Measurements from ENCODE around the gene GRB7. TPM values are rescaled to one million over a fixed set of nuclear protein-coding genes. Genes with fewer than 3 reads are reported as not detected.

Gene GRB7
- total RNA-seq, 1 donor from 2014 or later, result 1.6 TPM

- no peaks in the 10 kb centered on the region for H3K36me3 ChIP-seq
- no peaks in the 10 kb centered on the region for H3K9me3 ChIP-seq
- H3K4me1 ChIP-seq, result peaks cover 3 to 17% of the 10 kb centered on the region in 2 donors
- no peak overlapping the region for H3K27ac ChIP-seq
- intact Hi-C loops (cut with DNase I), result loop anchor here (1.0 to 5.0 kb wide), 3 partner anchors 15 to 290 kb away; partner anchors contain the start of genes CDK12, GRB7 and STARD3
- TF ChIP-seq CTCF (IDR thresholded peaks at IDR 0.05), result no peak
- H3K27me3 ChIP-seq, result no peaks in the 10 kb centered on the region
- DNase-seq (ENCODE audit: low spot score in 2 of 2), result no peak
- no peak overlapping the region for H3K4me3 ChIP-seq
Measured at GRCh38 chr17:39752241-39752881, 14.6 kb downstream of the GRB7 start.

GRCh38 chr17:39753514-39754160 lies 15.9 kb downstream of the GRB7 start:
- no peak for DNase-seq (ENCODE audit: low spot score in 2 of 2)
- Histone ChIP-seq H3K4me3 (peak overlapping the region; percentile 74 to 80), H3K27me3 (no peaks in the 10 kb centered on the region), H3K36me3 (no peaks in the 10 kb centered on the region), H3K4me1 (peaks cover 3 to 17% of the 10 kb centered on the region in 2 donors), H3K9me3 (no peaks in the 10 kb centered on the region), H3K27ac (peak overlapping the region; percentile 87 to 90)
- no peak for TF ChIP-seq CTCF (IDR thresholded peaks at IDR 0.05)
- intact Hi-C loops (cut with DNase I), result loop anchor here (1.0 to 5.0 kb wide), 5 partner anchors 23 to 291 kb away; partner anchors contain the start of genes CDK12, MIEN1, PGAP3 and STARD3

- TF ChIP-seq CTCF (IDR thresholded peaks at IDR 0.05), result peak; percentile 88 to 99 (median 99)
- Histone ChIP-seq H3K36me3 (no peaks in the 10 kb centered on the region), H3K27me3 (no peaks in the 10 kb centered on the region), H3K27ac (peak overlapping the region; percentile 87 to 90), H3K4me3 (peak overlapping the region; percentile 74 to 80), H3K9me3 (no peaks in the 10 kb centered on the region), H3K4me1 (peaks cover 3 to 17% of the 10 kb centered on the region in 2 donors)
- intact Hi-C loops (cut with DNase I), result loop anchor here (1.0 to 5.0 kb wide), 5 partner anchors 24 to 292 kb away; partner anchors contain the start of genes CDK12, MIEN1, PGAP3 and STARD3
- DNase-seq (ENCODE audit: low spot score in 2 of 2), result peak; percentile 73 to 96
Measured at GRCh38 chr17:39754161-39754957, 16.6 kb downstream of the GRB7 start.

GRCh38 chr17:39754958-39755553 lies 17.3 kb downstream of the GRB7 start:
- peak overlapping the region; percentile 74 to 80 for H3K4me3 ChIP-seq
- intact Hi-C loops (cut with DNase I), result loop anchor here (1.0 to 5.0 kb wide), 5 partner anchors 25 to 293 kb away; partner anchors contain the start of genes CDK12, MIEN1, PGAP3 and STARD3
- no peaks in the 10 kb centered on the region for H3K9me3 ChIP-seq
- no peak for TF ChIP-seq CTCF (IDR thresholded peaks at IDR 0.05)
- H3K36me3 ChIP-seq, result no peaks in the 10 kb centered on the region
- H3K4me1 ChIP-seq, result peaks cover 3 to 16% of the 10 kb centered on the region in 2 donors
- DNase-seq (ENCODE audit: low spot score in 2 of 2), result no peak
- H3K27ac ChIP-seq, result peak overlapping the region; percentile 87 to 90
- no peaks in the 10 kb centered on the region for H3K27me3 ChIP-seq

Data from ascending aorta (tissue), 2 donors.